Stimulated activated CD8-positive, alpha-beta memory T cell treated with anti-CD3 and anti-CD28 coated beads, Interleukin-15, amount 100 ng/mL, for 1 hour (primary cell): Measurements from ENCODE around the gene NUDT14.

Source experiments
- DNase-seq: peaks from one replicate; pipeline ENCODE4 v3.0.0-alpha.2; 2020; ENCODE audit warnings: low read depth

Gene NUDT14

GRCh38 chr14:105146181-105146975 lies 34.7 kb downstream of the NUDT14 start:
- no peak for DNase-seq

GRCh38 chr14:105145381-105146180 lies 35.5 kb downstream of the NUDT14 start:
- DNase-seq = no peak

- no peak for DNase-seq
Observed at GRCh38 chr14:105144666-105145380, 36.3 kb downstream of the NUDT14 start.

- DNase-seq = no peak
Observed at GRCh38 chr14:105144026-105144665, 37.0 kb downstream of the NUDT14 start.

GRCh38 chr14:105143451-105144025 lies 37.6 kb downstream of the NUDT14 start:
- DNase-seq = no peak

- DNase-seq = no peak
Observed at GRCh38 chr14:105142651-105143450, 38.3 kb downstream of the NUDT14 start.

- no peak for DNase-seq
Observed at GRCh38 chr14:105141486-105142281, 39.4 kb downstream of the NUDT14 start.

- no peak for DNase-seq
Observed at GRCh38 chr14:105141026-105141425, 40.1 kb downstream of the NUDT14 start.

GRCh38 chr14:105140581-105140980 lies 40.5 kb downstream of the NUDT14 start:
- no peak for DNase-seq

GRCh38 chr14:105139831-105140239 lies 41.3 kb downstream of the NUDT14 start:
- no peak for DNase-seq

GRCh38 chr14:105139212-105139825 lies 41.8 kb downstream of the NUDT14 start:
- DNase-seq = no peak

- no peak for DNase-seq
Observed at GRCh38 chr14:105138551-105139111, 42.5 kb downstream of the NUDT14 start.

- no peak for DNase-seq
Observed at GRCh38 chr14:105138021-105138541, 43.0 kb downstream of the NUDT14 start.

- no peak for DNase-seq
Observed at GRCh38 chr14:105137481-105138020, 43.6 kb downstream of the NUDT14 start.

GRCh38 chr14:105136401-105137322 lies 44.5 kb downstream of the NUDT14 start:
- DNase-seq = no peak

- no peak for DNase-seq
Observed at GRCh38 chr14:105135700-105136395, 45.3 kb downstream of the NUDT14 start.
